ENCODE measurements around the gene KRTAP1-5.

Gene KRTAP1-5

GRCh38 chr17:41026715-41027471 lies at the start of gene KRTAP1-5:
Gene KRTAP1-5, minus strand, starts transcription at chr17:41027208. Its CDS starts 53 bp downstream, at chr17:41027155.
- TF ChIP-seq CTCF (IDR thresholded peaks at IDR 0.05; ENCODE audit: insufficient read depth, low read length, poor library complexity, severe bottlenecking) = no peak
- H3K4me3 ChIP-seq (replicated peaks; ENCODE audit: low read depth, low read length) = no peak within 1 kb of the TSS
- no peak for DNase-seq (ENCODE audit: extremely low read depth, insufficient read length)

GRCh38 chr17:41076788-41077187 lies 49.8 kb upstream of the KRTAP1-5 start:
- Histone ChIP-seq H3K27me3 (replicated peaks; ENCODE audit: control insufficient read depth, insufficient read depth, low read length) (no peaks in the 10 kb centered on the region), H3K36me3 (ENCODE audit: control insufficient read depth, insufficient read depth, low read length) (no peaks in the 10 kb centered on the region), H3K4me3 (replicated peaks; ENCODE audit: low read depth, low read length) (no peak overlapping the region)
- TF ChIP-seq CTCF (IDR thresholded peaks at IDR 0.05; ENCODE audit: insufficient read depth, low read length, poor library complexity, severe bottlenecking) = no peak
- DNase-seq (ENCODE audit: extremely low read depth, insufficient read length) = no peak

More at GRCh38 chr17:41026715-41027471, at the start of gene KRTAP1-5:
- Histone ChIP-seq H3K36me3 (ENCODE audit: control insufficient read depth, insufficient read depth, low read length) (no peaks in the 10 kb centered on the region), H3K27me3 (replicated peaks; ENCODE audit: control insufficient read depth, insufficient read depth, low read length) (no peaks in the 10 kb centered on the region)

GRCh38 chr17:41073676-41074075 lies 46.7 kb upstream of the KRTAP1-5 start:
- TF ChIP-seq CTCF (IDR thresholded peaks at IDR 0.05; ENCODE audit: insufficient read depth, low read length, poor library complexity, severe bottlenecking) = no peak
- Histone ChIP-seq H3K36me3 (ENCODE audit: control insufficient read depth, insufficient read depth, low read length) (no peaks in the 10 kb centered on the region), H3K4me3 (replicated peaks; ENCODE audit: low read depth, low read length) (no peak overlapping the region), H3K27me3 (replicated peaks; ENCODE audit: control insufficient read depth, insufficient read depth, low read length) (no peaks in the 10 kb centered on the region)
- DNase-seq (ENCODE audit: extremely low read depth, insufficient read length) = no peak

- Histone ChIP-seq H3K36me3 (ENCODE audit: control insufficient read depth, insufficient read depth, low read length) (no peaks in the 10 kb centered on the region), H3K27me3 (replicated peaks; ENCODE audit: control insufficient read depth, insufficient read depth, low read length) (no peaks in the 10 kb centered on the region), H3K4me3 (replicated peaks; ENCODE audit: low read depth, low read length) (no peak overlapping the region)
- no peak for TF ChIP-seq CTCF (IDR thresholded peaks at IDR 0.05; ENCODE audit: insufficient read depth, low read length, poor library complexity, severe bottlenecking)
- no peak for DNase-seq (ENCODE audit: extremely low read depth, insufficient read length)
These were observed 44.8 kb upstream of the KRTAP1-5 start for GRCh38 chr17:41071606-41072360.

GRCh38 chr17:41069031-41069430 lies 42.0 kb upstream of the KRTAP1-5 start:
- no peak for TF ChIP-seq CTCF (IDR thresholded peaks at IDR 0.05; ENCODE audit: insufficient read depth, low read length, poor library complexity, severe bottlenecking)
- DNase-seq (ENCODE audit: extremely low read depth, insufficient read length) = no peak
- Histone ChIP-seq H3K27me3 (replicated peaks; ENCODE audit: control insufficient read depth, insufficient read depth, low read length) (no peaks in the 10 kb centered on the region), H3K36me3 (ENCODE audit: control insufficient read depth, insufficient read depth, low read length) (no peaks in the 10 kb centered on the region), H3K4me3 (replicated peaks; ENCODE audit: low read depth, low read length) (no peak overlapping the region)

Data from GM06990 (cell line).